ENCODE results near the gene PROKR1. TPM values are rescaled to one million over a fixed set of nuclear protein-coding genes. Genes with fewer than 3 reads are reported as not detected.

PROKR1 gene
- total RNA-seq, 1 experiment from 2014 or later: not detected

GRCh38 chr2:68658266-68658665 lies 14.9 kb downstream of the PROKR1 start (continued):
- no peak for TF ChIP-seq ZBTB33 (IDR thresholded peaks at IDR 0.05; ENCODE audit: extremely low read depth, insufficient replicate concordance, low read length)

- no peak for ATAC-seq
- Histone ChIP-seq H3K9me3 (ENCODE audit: control insufficient read depth in 1 of 2, insufficient read depth in 1 of 2, low read depth in 1 of 2, low read length in 2 of 2) (no peaks in the 10 kb centered on the region), H3K9me2 (ENCODE audit: insufficient read depth) (no peaks in the 10 kb centered on the region), H4K20me1 (ENCODE audit: insufficient read depth) (no peaks in the 10 kb centered on the region), H2AFZ (ENCODE audit: low read depth, low read length, poor library complexity, severe bottlenecking) (no peak overlapping the region), H3K4me1 (ENCODE audit: control insufficient read depth in 1 of 2, insufficient read depth in 2 of 2, low read length in 2 of 2) (no peaks in the 10 kb centered on the region), H3K36me3 (ENCODE audit: control insufficient read depth in 1 of 2, insufficient read depth in 2 of 2, low read length in 2 of 2) (no peaks in the 10 kb centered on the region), H3K27ac (ENCODE audit: low read depth, low read length) (no peak overlapping the region), H3K79me2 (ENCODE audit: insufficient read depth, low read length) (no peaks in the 10 kb centered on the region), H3K4me2 (ENCODE audit: low read length) (no peak overlapping the region), H3K27me3 (ENCODE audit: insufficient read depth, low read length) (peaks cover 10% of the 10 kb centered on the region; the same call in 1 of the 2 replicates), H3K4me3 (replicated peaks in 1 of 2; ENCODE audit: low read depth in 1 of 2, low read length in 2 of 2) (no peak overlapping the region), H3K9ac (ENCODE audit: low read length) (no peak overlapping the region)
- no TSS peak for BruUV-seq (replicated peaks)
- ChIA-PET CTCF (interaction anchor here (2.3 kb wide), 1 partner anchor 171 kb away, joined by 5 read pairs; no protein-coding TSS in a partner anchor), POLR2A (no interaction called here), RAD21 (ENCODE audit: low non-redundant PET in 1 of 2, low total read pairs in 2 of 2, uncharacterized antibody in 2 of 2, unreplicated experiment in 2 of 2) (no interaction called here)
- TF ChIP-seq EGR1 (IDR thresholded peaks at IDR 0.05; ENCODE audit: low read depth) (no peak), SP1 (IDR thresholded peaks at IDR 0.05; ENCODE audit: low read depth) (no peak), RAD21 (IDR thresholded peaks at IDR 0.05; ENCODE audit: low read depth) (no peak), FOSL1 (IDR thresholded peaks at IDR 0.05; ENCODE audit: low read depth) (no peak)
- DNase-seq (ENCODE audit: low read depth, low spot score): no peak
- intact Hi-C loops (cut with micrococcal nuclease): no loop called here
Measured at GRCh38 chr2:68659081-68659480, 15.7 kb downstream of the PROKR1 start.

GRCh38 chr2:68660658-68661057 lies 17.3 kb downstream of the PROKR1 start:
- Histone ChIP-seq H3K79me2 (ENCODE audit: insufficient read depth, low read length) (no peaks in the 10 kb centered on the region), H2AFZ (ENCODE audit: low read depth, low read length, poor library complexity, severe bottlenecking) (no peak overlapping the region), H3K9me3 (ENCODE audit: control insufficient read depth in 1 of 2, insufficient read depth in 1 of 2, low read depth in 1 of 2, low read length in 2 of 2) (no peaks in the 10 kb centered on the region), H4K20me1 (ENCODE audit: insufficient read depth) (no peaks in the 10 kb centered on the region), H3K36me3 (ENCODE audit: control insufficient read depth in 1 of 2, insufficient read depth in 2 of 2, low read length in 2 of 2) (no peaks in the 10 kb centered on the region), H3K27me3 (ENCODE audit: insufficient read depth, low read length) (peaks cover 13% of the 10 kb centered on the region; the same call in 1 of the 2 replicates), H3K9me2 (ENCODE audit: insufficient read depth) (no peaks in the 10 kb centered on the region), H3K4me3 (replicated peaks in 1 of 2; ENCODE audit: low read depth in 1 of 2, low read length in 2 of 2) (no peak overlapping the region), H3K4me2 (ENCODE audit: low read length) (no peak overlapping the region), H3K4me1 (ENCODE audit: control insufficient read depth in 1 of 2, insufficient read depth in 2 of 2, low read length in 2 of 2) (no peaks in the 10 kb centered on the region), H3K9ac (ENCODE audit: low read length) (no peak overlapping the region), H3K27ac (ENCODE audit: low read depth, low read length) (no peak overlapping the region)
- ATAC-seq (no peak), DNase-seq (ENCODE audit: low read depth, low spot score) (no peak)
- ChIA-PET POLR2A (interaction anchor here (0.6 kb wide), 1 partner anchor 160 kb away, joined by 3 read pairs; no protein-coding TSS in a partner anchor), RAD21 (ENCODE audit: low non-redundant PET in 1 of 2, low total read pairs in 2 of 2, uncharacterized antibody in 2 of 2, unreplicated experiment in 2 of 2) (no interaction called here), CTCF (no interaction called here)
- intact Hi-C loops (cut with micrococcal nuclease): no loop called here
- BruUV-seq (replicated peaks): no TSS peak
- no peak for TF ChIP-seq ELF1 (IDR thresholded peaks at IDR 0.05; ENCODE audit: borderline replicate concordance, low read depth)
- TF ChIP-seq CTCF (IDR thresholded peaks at IDR 0.05 in 2 of 3, conservative IDR thresholded peaks at IDR 0.05 in 1 of 3; ENCODE audit: borderline replicate concordance in 1 of 3, insufficient read depth in 1 of 3, low read depth in 2 of 3, low read length in 2 of 3): no peak
- TF ChIP-seq, protein P1, sequence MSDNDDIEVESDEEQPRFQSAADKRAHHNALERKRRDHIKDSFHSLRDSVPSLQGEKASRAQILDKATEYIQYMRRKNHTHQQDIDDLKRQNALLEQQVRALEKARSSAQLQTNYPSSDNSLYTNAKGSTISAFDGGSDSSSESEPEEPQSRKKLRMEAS (IDR thresholded peaks at IDR 0.05): no peak
- TF ChIP-seq CEBPB (IDR thresholded peaks at IDR 0.05; ENCODE audit: low read depth): no peak
- TF ChIP-seq ZFX (IDR thresholded peaks at IDR 0.05): no peak
- TF ChIP-seq RAD21 (IDR thresholded peaks at IDR 0.05; ENCODE audit: low read depth): no peak
- TF ChIP-seq, protein P2, sequence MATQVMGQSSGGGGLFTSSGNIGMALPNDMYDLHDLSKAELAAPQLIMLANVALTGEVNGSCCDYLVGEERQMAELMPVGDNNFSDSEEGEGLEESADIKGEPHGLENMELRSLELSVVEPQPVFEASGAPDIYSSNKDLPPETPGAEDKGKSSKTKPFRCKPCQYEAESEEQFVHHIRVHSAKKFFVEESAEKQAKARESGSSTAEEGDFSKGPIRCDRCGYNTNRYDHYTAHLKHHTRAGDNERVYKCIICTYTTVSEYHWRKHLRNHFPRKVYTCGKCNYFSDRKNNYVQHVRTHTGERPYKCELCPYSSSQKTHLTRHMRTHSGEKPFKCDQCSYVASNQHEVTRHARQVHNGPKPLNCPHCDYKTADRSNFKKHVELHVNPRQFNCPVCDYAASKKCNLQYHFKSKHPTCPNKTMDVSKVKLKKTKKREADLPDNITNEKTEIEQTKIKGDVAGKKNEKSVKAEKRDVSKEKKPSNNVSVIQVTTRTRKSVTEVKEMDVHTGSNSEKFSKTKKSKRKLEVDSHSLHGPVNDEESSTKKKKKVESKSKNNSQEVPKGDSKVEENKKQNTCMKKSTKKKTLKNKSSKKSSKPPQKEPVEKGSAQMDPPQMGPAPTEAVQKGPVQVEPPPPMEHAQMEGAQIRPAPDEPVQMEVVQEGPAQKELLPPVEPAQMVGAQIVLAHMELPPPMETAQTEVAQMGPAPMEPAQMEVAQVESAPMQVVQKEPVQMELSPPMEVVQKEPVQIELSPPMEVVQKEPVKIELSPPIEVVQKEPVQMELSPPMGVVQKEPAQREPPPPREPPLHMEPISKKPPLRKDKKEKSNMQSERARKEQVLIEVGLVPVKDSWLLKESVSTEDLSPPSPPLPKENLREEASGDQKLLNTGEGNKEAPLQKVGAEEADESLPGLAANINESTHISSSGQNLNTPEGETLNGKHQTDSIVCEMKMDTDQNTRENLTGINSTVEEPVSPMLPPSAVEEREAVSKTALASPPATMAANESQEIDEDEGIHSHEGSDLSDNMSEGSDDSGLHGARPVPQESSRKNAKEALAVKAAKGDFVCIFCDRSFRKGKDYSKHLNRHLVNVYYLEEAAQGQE (IDR thresholded peaks at IDR 0.05; ENCODE audit: low read depth): no peak
- TF ChIP-seq POLR2A (IDR thresholded peaks at IDR 0.05; ENCODE audit: borderline replicate concordance, extremely low read depth, insufficient read depth, insufficient read length): no peak

Data from HCT116 (cell line).